ES-I3 (cell line): Measurements from ENCODE around the gene UNC13A.
"Not testable (repeated sequence)": the region's sequence is repeated elsewhere in the genome, so short reads cannot be mapped to it uniquely, and the experiment has no call there.

Experiments
- H3K36me3 ChIP-seq: 2 replicates; pipeline ENCODE4 v1.6.1; 2013; ENCODE audit warnings: mild to moderate bottlenecking, low read length, control low read depth, moderate library complexity; ENCODE audit not compliant: insufficient read depth
- H3K4me1 ChIP-seq: 2 replicates; pipeline ENCODE4 v1.6.1; 2013; ENCODE audit warnings: mild to moderate bottlenecking, control low read depth, low read length; ENCODE audit not compliant: insufficient read depth
- H3K9ac ChIP-seq: 2 replicates; pipeline ENCODE4 v1.6.1; 2013; ENCODE audit warnings: low read depth, mild to moderate bottlenecking, low read length, moderate library complexity
- H3K9me3 ChIP-seq: 2 replicates; pipeline ENCODE4 v1.6.1; 2013; ENCODE audit warnings: mild to moderate bottlenecking, low read length, moderate library complexity; ENCODE audit not compliant: control insufficient read depth, insufficient read depth

Gene UNC13A

GRCh38 chr19:17576758-17577456 lies 111.2 kb downstream of the UNC13A start:
- H3K4me1 ChIP-seq: peaks cover 10% of the 10 kb centered on the region; the same call in 1 of the 2 replicates
- H3K9me3 ChIP-seq: no peaks in the 10 kb centered on the region
- peaks cover 3% of the 10 kb centered on the region; the same call in 1 of the 2 replicates for H3K36me3 ChIP-seq
- H3K9ac ChIP-seq: peak overlapping the region; percentile 58; the same call in 1 of the 2 replicates

- Histone ChIP-seq H3K36me3 (peaks cover 3% of the 10 kb centered on the region; the same call in 1 of the 2 replicates), H3K9me3 (no peaks in the 10 kb centered on the region), H3K4me1 (peaks cover 10% of the 10 kb centered on the region; the same call in 1 of the 2 replicates), H3K9ac (peak overlapping the region; percentile 4; the same call in 1 of the 2 replicates)
Observed at GRCh38 chr19:17575871-17576757, 112.0 kb downstream of the UNC13A start.

- no peaks in the 10 kb centered on the region for H3K9me3 ChIP-seq
- H3K9ac ChIP-seq: no peak overlapping the region
- peaks cover 3% of the 10 kb centered on the region; the same call in 1 of the 2 replicates for H3K36me3 ChIP-seq
- peaks cover 2% of the 10 kb centered on the region; the same call in 1 of the 2 replicates for H3K4me1 ChIP-seq
Observed at GRCh38 chr19:17572638-17573037, 115.5 kb downstream of the UNC13A start.

- peaks cover 2% of the 10 kb centered on the region; the same call in 1 of the 2 replicates for H3K36me3 ChIP-seq
Observed at GRCh38 chr19:17570791-17571190, 117.4 kb downstream of the UNC13A start.

GRCh38 chr19:17570291-17570690 lies 117.9 kb downstream of the UNC13A start:
- H3K36me3 ChIP-seq, H3K4me1 ChIP-seq, H3K9ac ChIP-seq, H3K9me3 ChIP-seq: not testable (repeated sequence)

More at GRCh38 chr19:17570791-17571190, 117.4 kb downstream of the UNC13A start:
- no peaks in the 10 kb centered on the region for H3K9me3 ChIP-seq
- no peak overlapping the region for H3K9ac ChIP-seq
- no peaks in the 10 kb centered on the region for H3K4me1 ChIP-seq

- Histone ChIP-seq H3K9ac (no peak overlapping the region), H3K36me3 (no peaks in the 10 kb centered on the region), H3K9me3 (no peaks in the 10 kb centered on the region), H3K4me1 (no peaks in the 10 kb centered on the region)
Observed at GRCh38 chr19:17567940-17568339, 120.2 kb downstream of the UNC13A start.

GRCh38 chr19:17565611-17566010 lies 122.5 kb downstream of the UNC13A start:
- Histone ChIP-seq H3K9ac (no peak overlapping the region), H3K9me3 (no peaks in the 10 kb centered on the region), H3K36me3 (no peaks in the 10 kb centered on the region), H3K4me1 (no peaks in the 10 kb centered on the region)

- Histone ChIP-seq H3K9ac (no peak overlapping the region), H3K4me1 (no peaks in the 10 kb centered on the region), H3K36me3 (no peaks in the 10 kb centered on the region), H3K9me3 (no peaks in the 10 kb centered on the region)
Observed at GRCh38 chr19:17564781-17565180, 123.4 kb downstream of the UNC13A start.

GRCh38 chr19:17562561-17562960 lies 125.6 kb downstream of the UNC13A start:
- Histone ChIP-seq H3K36me3 (no peaks in the 10 kb centered on the region), H3K9ac (no peak overlapping the region), H3K4me1 (no peaks in the 10 kb centered on the region), H3K9me3 (no peaks in the 10 kb centered on the region)

GRCh38 chr19:17562097-17562496 lies 126.1 kb downstream of the UNC13A start:
- H3K9me3 ChIP-seq: no peaks in the 10 kb centered on the region
- H3K9ac ChIP-seq: no peak overlapping the region
- no peaks in the 10 kb centered on the region for H3K36me3 ChIP-seq
- no peaks in the 10 kb centered on the region for H3K4me1 ChIP-seq

GRCh38 chr19:17560205-17560595 lies 128.0 kb downstream of the UNC13A start:
- H3K36me3 ChIP-seq: no peaks in the 10 kb centered on the region
- H3K9me3 ChIP-seq: no peaks in the 10 kb centered on the region
- H3K9ac ChIP-seq: no peak overlapping the region
- no peaks in the 10 kb centered on the region for H3K4me1 ChIP-seq

GRCh38 chr19:17557466-17557865 lies 130.7 kb downstream of the UNC13A start:
- Histone ChIP-seq H3K9ac (no peak overlapping the region), H3K4me1 (no peaks in the 10 kb centered on the region; the same call in 1 of the 2 replicates), H3K9me3 (no peaks in the 10 kb centered on the region), H3K36me3 (no peaks in the 10 kb centered on the region)

GRCh38 chr19:17556995-17557394 lies 131.2 kb downstream of the UNC13A start:
- Histone ChIP-seq H3K9me3 (no peaks in the 10 kb centered on the region), H3K36me3 (no peaks in the 10 kb centered on the region), H3K4me1 (no peaks in the 10 kb centered on the region; the same call in 1 of the 2 replicates), H3K9ac (no peak overlapping the region)

GRCh38 chr19:17555929-17556813 lies 132.0 kb downstream of the UNC13A start:
- no peaks in the 10 kb centered on the region for H3K36me3 ChIP-seq
- peak overlapping the region; percentile 67; the same call in 1 of the 2 replicates for H3K9ac ChIP-seq
- H3K9me3 ChIP-seq: no peaks in the 10 kb centered on the region
- H3K4me1 ChIP-seq: no peaks in the 10 kb centered on the region; the same call in 1 of the 2 replicates
